ENCODE measurements around the gene MRPL27.

DNA sequence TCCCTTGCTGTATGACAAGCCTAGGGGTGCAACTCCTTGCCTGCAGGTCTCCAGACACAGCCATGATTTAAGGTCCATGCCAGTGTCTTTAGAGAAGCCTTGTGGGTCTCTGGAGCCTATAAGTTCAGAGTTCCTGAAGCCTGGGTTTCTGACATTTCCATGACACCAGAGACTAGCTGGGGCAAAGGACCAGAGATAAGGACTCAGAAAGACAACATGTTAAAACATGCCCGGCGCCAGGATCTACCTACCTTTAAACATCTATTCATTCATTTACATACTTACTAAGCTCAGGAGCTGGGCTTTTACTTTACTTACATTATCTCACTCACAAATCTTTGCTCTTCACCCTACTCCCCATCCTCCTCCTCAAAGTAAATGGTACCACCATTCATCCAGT is 1.5 kb downstream of the MRPL27 start:
- TF ChIP-seq SMC3 (conservative IDR thresholded peaks at IDR 0.05; ENCODE audit: poor library complexity) (no peak), POLR2AphosphoS5 (IDR thresholded peaks at IDR 0.05) (no peak), RAD21 (conservative IDR thresholded peaks at IDR 0.05) (no peak), EP300 (conservative IDR thresholded peaks at IDR 0.05; ENCODE audit: poor library complexity, severe bottlenecking) (no peak)
- TF ChIP-seq, protein P1, sequence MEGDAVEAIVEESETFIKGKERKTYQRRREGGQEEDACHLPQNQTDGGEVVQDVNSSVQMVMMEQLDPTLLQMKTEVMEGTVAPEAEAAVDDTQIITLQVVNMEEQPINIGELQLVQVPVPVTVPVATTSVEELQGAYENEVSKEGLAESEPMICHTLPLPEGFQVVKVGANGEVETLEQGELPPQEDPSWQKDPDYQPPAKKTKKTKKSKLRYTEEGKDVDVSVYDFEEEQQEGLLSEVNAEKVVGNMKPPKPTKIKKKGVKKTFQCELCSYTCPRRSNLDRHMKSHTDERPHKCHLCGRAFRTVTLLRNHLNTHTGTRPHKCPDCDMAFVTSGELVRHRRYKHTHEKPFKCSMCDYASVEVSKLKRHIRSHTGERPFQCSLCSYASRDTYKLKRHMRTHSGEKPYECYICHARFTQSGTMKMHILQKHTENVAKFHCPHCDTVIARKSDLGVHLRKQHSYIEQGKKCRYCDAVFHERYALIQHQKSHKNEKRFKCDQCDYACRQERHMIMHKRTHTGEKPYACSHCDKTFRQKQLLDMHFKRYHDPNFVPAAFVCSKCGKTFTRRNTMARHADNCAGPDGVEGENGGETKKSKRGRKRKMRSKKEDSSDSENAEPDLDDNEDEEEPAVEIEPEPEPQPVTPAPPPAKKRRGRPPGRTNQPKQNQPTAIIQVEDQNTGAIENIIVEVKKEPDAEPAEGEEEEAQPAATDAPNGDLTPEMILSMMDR (IDR thresholded peaks at IDR 0.05; ENCODE audit: poor library complexity, severe bottlenecking), result no peak
